ENCODE measurements around the gene SOX6.

The SOX6 gene

GRCh38 chr11:16317712-16318111 lies 38.6 kb downstream of the SOX6 start:
- no peak for DNase-seq (ENCODE audit: low read depth)

GRCh38 chr11:16313846-16314245 lies 42.5 kb downstream of the SOX6 start:
- DNase-seq (ENCODE audit: low read depth), result no peak

GRCh38 chr11:16312233-16312765 lies 44.0 kb downstream of the SOX6 start:
- no peak for DNase-seq (ENCODE audit: low read depth)

- no peak for DNase-seq (ENCODE audit: low read depth)
These were observed 44.5 kb downstream of the SOX6 start for GRCh38 chr11:16311831-16312230.

- DNase-seq (ENCODE audit: low read depth), result no peak
These were observed 45.4 kb downstream of the SOX6 start for GRCh38 chr11:16310943-16311342.

GRCh38 chr11:16309226-16309625 lies 47.1 kb downstream of the SOX6 start:
- DNase-seq (ENCODE audit: low read depth), result no peak

- DNase-seq (ENCODE audit: low read depth), result no peak
These were observed 54.9 kb downstream of the SOX6 start for GRCh38 chr11:16301462-16301861.

- DNase-seq (ENCODE audit: low read depth), result no peak
These were observed 56.2 kb downstream of the SOX6 start for GRCh38 chr11:16299884-16300782.

GRCh38 chr11:16299390-16299789 lies 57.0 kb downstream of the SOX6 start:
- no peak for DNase-seq (ENCODE audit: low read depth)

- no peak for DNase-seq (ENCODE audit: low read depth)
These were observed 59.0 kb downstream of the SOX6 start for GRCh38 chr11:16297332-16297731.

GRCh38 chr11:16296273-16296672 lies 60.1 kb downstream of the SOX6 start:
- DNase-seq (ENCODE audit: low read depth), result no peak

GRCh38 chr11:16295592-16295991 lies 60.8 kb downstream of the SOX6 start:
- DNase-seq (ENCODE audit: low read depth), result no peak

- no peak for DNase-seq (ENCODE audit: low read depth)
These were observed 63.1 kb downstream of the SOX6 start for GRCh38 chr11:16293204-16293681.

GRCh38 chr11:16292167-16292859 lies 64.0 kb downstream of the SOX6 start:
- no peak for DNase-seq (ENCODE audit: low read depth)

GRCh38 chr11:16291729-16292128 lies 64.6 kb downstream of the SOX6 start:
- DNase-seq (ENCODE audit: low read depth), result no peak

- no peak for DNase-seq (ENCODE audit: low read depth)
These were observed 66.8 kb downstream of the SOX6 start for GRCh38 chr11:16289541-16289940.

GRCh38 chr11:16287630-16288280 lies 68.6 kb downstream of the SOX6 start:
- no peak for DNase-seq (ENCODE audit: low read depth)

GRCh38 chr11:16286095-16286494 lies 70.3 kb downstream of the SOX6 start:
- no peak for DNase-seq (ENCODE audit: low read depth)

- peak; percentile 33 for DNase-seq (ENCODE audit: low read depth)
These were observed 76.1 kb downstream of the SOX6 start for GRCh38 chr11:16280256-16280682.

GRCh38 chr11:16279524-16279923 lies 76.8 kb downstream of the SOX6 start:
- DNase-seq (ENCODE audit: low read depth), result no peak

GRCh38 chr11:16278979-16279378 lies 77.4 kb downstream of the SOX6 start:
- no peak for DNase-seq (ENCODE audit: low read depth)

GRCh38 chr11:16278273-16278672 lies 78.1 kb downstream of the SOX6 start:
- no peak for DNase-seq (ENCODE audit: low read depth)

Data from stromal cell of bone marrow (primary cell).